ENCODE measurements around the gene STARD9.
"Not testable (repeated sequence)": the region's sequence is repeated elsewhere in the genome, so short reads cannot be mapped to it uniquely, and the experiment has no call there.

The STARD9 gene

GRCh38 chr15:42591238-42591934 lies 16.0 kb downstream of the STARD9 start:
- no peak for DNase-seq

DNA sequence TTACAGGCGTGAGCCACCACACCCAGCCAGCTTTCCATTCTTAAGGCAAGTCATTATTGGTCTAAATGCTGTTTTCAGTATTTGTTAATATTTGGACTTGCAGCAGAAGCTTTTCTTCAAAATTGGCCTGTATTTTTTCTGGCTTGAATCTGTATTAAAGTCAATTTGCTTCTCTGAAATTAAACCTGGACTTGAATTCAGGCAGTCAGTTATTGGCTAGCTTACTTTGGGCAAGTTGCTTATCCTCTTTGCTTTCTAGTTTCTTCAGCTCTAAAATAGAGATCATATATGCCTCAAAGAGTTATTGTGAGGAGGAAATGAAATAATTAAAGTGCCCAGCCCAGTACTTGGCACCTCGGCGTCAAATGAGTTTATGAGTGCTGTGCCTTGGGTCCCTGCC lies 17.3 kb downstream of the STARD9 start:
- DNase-seq: no peak

DNA sequence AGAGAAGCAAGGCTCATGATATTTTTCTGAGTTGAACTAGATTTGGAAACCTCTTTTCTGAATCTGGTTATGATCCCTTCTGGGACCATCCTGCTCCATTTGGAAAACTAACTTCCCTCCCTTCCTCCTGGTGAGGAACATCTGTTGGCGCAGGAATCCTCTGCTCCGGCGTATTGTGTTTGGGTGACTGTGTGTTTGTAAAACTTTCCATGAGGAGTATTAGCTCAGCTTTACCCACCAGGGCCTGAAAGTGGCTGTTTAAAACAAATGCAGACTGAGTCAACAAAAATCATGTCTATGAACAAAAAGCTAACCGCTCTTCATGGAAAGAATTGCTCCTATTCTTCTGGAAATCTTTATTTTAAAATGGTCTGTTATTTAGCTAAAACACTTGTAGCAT lies 17.7 kb downstream of the STARD9 start:
- peak; percentile 77 for DNase-seq

- no peak for DNase-seq
Observed at GRCh38 chr15:42594095-42594494, 18.7 kb downstream of the STARD9 start.

- peak; percentile 85 for DNase-seq
Observed at GRCh38 chr15:42595626-42596240, 20.3 kb downstream of the STARD9 start.

DNA sequence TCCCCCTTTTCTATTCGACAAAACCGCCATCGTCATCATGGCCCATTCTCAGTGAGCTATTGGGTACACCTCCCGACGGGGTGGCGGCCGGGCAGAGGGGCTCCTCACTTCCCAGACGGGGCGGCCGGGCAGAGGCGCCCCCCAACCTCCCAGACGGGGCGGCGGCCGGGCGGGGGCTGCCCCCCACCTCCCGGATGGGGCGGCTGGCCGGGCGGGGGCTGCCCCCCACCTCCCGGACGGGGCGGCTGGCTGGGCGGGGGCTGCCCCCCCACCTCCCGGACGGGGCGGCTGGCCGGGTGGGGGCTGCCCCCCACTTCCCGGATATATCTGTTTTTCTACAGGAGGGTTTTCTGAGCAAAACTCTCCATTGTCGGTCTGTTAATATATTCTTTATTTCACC lies 25.9 kb downstream of the STARD9 start:
- DNase-seq: not testable (repeated sequence)

GRCh38 chr15:42602501-42602900 lies 27.1 kb downstream of the STARD9 start:
- DNase-seq: no peak

- no peak for DNase-seq
Observed at GRCh38 chr15:42603978-42604377, 28.6 kb downstream of the STARD9 start.

DNA sequence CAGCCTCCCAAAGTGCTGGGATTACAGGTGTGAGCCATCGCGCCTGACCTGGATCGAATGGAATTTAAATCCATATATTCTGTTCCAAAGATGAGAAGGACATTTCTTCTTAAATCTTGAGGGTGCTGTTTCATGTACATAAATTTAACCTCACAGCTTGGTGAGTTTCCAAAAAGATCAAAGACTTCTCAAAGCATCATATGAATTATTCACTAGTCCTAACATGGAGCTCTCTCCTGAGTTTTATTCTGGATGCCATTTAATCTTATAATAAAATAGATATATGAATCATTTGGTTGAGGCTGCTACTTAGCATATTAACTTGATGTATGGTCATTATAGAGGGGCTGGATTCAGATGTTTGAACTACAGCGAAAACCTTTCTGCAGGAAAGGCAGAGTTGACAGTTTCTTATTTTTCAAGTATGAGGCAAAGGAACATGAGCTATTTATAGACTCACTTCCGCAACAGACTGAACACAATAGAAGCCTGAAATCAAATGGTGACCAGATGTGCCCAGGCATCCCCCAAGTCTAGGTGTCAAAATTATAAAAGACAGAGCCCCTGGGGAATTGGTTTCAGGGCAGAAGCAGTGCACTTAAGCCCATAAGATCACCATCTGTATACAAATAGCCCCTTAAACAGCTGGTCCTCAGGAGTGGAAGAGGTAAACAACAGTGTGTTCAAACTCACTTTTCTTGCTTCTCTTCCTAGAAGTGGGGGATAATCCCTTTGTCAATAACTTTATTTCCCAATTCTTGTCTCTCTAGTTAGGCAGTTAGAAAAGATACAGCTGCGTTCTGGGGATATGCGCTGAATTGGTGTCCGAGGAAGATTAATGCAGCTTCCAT lies 29.7 kb downstream of the STARD9 start:
- no peak for DNase-seq

DNA sequence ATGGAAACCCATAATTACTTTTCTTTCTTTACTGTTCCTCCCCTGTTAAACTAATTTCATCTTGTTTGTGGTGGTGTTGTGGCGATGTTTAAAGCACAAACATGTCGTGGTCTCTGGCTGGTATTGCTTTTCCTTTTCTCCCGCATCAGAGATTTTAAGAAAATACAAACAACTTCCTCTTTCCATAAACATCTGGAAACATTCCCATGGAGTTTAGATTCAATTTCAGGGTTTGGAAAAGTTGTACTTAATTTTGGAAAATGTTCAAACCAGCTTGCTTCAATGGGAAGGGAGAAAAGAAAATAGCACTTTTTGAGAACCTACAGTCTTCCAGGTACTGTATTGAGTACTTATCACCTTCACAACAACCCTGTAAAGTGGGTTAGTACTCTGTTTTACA lies 30.4 kb downstream of the STARD9 start:
- no peak for DNase-seq

GRCh38 chr15:42608110-42608531 lies 32.7 kb downstream of the STARD9 start:
- DNase-seq: peak; percentile 29

GRCh38 chr15:42608752-42609488 lies 33.5 kb downstream of the STARD9 start:
- no peak for DNase-seq

- DNase-seq: no peak
Observed at GRCh38 chr15:42611532-42611931, 36.1 kb downstream of the STARD9 start.

DNA sequence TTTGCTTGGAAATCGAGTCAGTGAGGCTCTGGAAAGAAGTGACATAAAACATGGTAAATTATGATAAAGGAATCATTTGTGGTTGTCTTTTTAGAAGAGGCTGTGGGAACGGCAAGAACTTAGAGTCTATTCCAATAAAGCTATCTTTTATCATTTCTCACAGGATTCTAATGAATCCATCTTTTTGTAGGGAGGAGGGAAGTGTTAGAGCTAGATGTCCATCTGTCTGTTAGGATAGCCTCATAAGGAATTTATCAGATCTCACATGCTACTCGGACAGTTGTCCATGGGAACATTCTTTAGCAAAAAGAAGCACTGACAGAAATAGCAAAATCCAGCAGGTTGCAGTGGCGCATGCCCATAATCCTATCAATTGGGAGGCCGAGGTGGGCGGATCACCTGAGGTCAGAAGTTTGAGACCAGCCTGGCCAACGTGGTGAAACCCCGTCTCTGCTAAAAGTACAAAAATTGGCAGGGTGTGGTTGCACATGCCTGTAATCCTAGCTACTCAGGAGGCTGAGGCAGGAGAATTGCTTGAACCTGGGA lies 37.0 kb downstream of the STARD9 start:
- no peak for DNase-seq

DNA sequence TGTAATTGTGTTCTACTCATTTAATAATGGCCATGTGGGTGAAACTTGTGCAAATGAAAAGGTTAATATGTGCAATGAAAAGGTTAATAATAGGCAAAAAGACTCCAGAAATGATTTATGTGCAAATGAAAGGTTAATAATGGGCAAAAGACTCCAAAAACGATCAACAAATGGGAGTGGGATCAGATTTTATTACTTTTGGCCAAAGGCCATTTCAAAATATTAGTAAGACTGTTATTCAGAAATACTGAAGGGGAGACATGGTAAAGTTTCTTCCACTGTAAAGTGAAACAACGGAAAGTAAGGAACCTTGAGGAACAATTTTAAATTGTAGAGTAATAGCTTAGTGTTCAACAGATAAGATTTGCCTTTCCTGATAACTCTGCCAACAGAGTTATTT lies 40.7 kb downstream of the STARD9 start:
- DNase-seq: no peak

DNA sequence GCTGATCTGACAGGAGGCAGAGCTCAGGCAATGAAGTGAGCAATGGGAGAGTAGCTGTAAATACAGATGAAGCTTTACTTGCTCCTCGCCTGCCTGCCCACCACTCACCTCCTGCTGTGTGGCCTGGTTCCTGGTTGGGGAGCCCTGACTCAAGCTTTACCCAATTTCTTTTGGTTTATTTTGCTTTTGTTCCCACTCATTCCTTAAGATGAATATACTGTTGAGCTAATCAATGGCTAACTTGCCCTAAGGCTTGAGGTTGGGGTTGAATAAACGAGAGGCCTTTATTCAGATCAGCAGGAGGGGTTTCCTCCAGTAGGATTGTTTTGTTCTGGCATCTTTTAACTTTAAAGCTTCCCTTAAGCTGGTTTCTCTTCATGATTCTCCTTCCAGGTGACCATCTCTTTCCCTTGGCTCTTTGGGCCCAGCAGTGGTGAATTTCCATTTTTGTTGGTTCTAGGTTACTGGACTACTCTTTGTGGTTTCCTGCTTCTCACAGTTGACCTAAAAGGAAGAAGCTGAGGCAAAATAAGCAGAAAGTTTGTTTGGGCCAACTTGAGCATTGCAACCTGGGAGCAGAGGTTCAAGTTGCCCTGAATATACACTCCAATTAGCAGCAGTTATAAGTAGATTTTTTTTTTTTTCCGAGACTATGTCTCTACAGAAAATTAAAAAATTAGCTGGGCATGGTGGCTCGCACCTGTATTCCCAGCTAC lies 44.4 kb downstream of the STARD9 start:
- DNase-seq: no peak

DNA sequence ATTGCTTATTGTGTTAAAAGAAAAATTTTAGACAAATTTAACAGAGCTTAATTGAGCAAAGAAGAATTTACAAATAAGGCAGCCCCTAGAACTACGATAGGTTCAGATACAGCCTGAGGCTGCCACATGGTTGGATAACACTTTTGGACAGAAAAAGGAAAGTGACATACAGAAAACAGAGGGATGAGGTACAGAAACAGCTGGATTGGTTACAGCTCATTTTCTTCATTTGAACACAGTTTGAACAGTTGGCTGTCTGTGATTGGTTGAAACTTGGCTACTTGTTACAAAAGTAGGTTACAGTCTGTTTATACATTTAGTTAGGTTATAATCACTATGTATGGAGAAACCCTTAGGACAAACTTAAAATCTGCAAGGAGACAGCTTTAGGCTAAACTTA lies 46.0 kb downstream of the STARD9 start:
- no peak for DNase-seq

DNA sequence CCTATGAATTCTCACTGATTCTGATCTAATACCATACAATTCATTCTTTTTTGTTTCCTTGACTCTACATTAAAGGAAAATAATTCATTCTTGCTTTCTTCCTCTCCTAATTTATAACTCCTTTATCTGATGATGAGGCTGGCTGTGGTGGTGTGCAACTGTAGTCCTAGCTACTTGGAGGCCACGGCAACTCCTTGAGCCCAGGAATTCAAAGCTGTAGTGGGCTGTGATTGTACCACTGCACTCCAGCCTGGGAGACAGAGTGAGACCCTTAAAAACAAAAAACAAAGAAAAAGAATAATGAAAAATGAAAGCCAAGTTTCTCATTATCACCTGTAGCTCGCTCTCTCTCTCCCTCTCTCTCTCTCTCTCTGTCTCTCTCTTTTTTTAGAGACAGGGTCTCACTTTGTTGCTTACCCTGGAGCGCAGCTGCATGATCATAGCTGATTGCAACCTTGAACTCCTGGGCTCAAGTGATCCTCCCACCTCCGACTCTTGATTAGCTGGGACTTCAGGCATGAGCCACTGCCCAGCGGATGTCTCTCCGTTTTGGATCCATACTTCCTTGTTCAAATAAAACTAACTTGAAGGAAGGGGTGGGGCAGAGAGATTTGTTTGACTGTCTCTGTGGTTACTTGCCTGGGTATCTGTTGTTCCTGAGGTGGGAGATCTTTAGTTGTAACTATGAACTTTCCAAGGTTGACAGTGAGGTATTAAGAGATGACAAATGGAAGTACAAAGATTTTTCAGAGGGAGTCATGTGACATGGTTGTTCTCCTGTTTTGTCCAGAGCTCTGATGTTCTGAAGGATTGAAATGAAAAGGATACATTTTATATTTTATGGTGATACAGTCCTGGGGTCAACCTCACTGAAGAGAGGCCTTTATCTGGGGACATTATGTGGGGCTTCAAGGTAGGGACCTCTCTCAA lies 46.9 kb downstream of the STARD9 start:
- no peak for DNase-seq

DNA sequence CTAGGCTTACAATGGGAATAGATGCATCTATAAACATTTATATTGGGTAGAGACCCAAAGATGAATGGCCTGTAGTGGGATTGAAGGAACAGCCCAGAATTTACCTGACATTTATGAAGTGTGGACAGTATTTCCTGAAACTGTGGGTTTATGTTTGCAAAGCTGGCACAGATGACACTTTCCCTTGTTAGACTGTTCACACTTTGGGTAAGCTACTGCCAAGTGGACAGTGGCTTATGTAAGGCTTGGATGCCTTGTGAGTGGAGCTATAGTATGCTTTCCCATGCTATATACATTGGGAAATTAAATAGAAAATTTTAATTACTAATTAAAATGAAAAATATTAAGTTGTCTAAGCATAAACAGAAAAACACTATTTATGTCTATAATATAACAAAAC lies 48.5 kb downstream of the STARD9 start:
- no peak for DNase-seq

GRCh38 chr15:42627485-42627884 lies 52.1 kb downstream of the STARD9 start:
- no peak for DNase-seq

DNA sequence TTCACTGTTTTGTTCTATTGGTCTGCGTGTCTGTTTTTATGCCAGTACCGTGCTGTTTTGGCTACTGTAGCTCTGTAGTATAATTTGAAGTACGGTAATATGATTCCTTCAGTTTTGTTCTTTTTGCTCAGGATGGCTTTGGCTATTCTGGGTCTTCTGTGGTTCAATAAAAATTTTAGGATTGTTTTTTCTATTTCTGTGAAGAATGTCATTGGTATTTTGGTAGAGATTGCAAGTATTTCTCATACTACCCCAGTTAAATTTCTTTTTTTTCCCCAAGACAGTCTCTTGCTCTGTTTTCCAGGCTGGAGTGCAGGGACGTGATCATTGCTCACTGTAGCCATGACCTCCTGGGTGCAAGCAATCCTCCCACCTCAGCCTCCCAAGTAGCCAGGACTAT lies 53.4 kb downstream of the STARD9 start:
- DNase-seq: no peak
